SK-N-SH (cell line): ENCODE data around the gene EBF4. TPM values are rescaled to one million over a fixed set of nuclear protein-coding genes. Genes with fewer than 3 reads are reported as not detected.

ENCODE experiments used
- CTCF ChIA-PET: fragments of 300-600, 350-600 bp; formaldehyde crosslinking; extraction: SDS; loops from one replicate; lab custom pipeline; 2021; lab: Yijun Ruan, JAX
- POLR2A ChIA-PET: fragments of 350-600 bp; sonication (Branson Sonifier 250); formaldehyde crosslinking; extraction: SDS; loops from one replicate; lab custom pipeline; 2020; ENCODE audit warnings: antibody characterized with exemption, inconsistent platforms; lab: Yijun Ruan, JAX
- DNase-seq: peaks from one replicate; pipeline ENCODE4 v3.0.0; 2012
- H2AFZ ChIP-seq: fragments of 200-600 bp; sonication (generic); 2 replicates; pipeline ENCODE4 v1.8.1; 2016; ENCODE audit warnings: antibody characterized with exemption, mild to moderate bottlenecking, low read depth
- H3F3A ChIP-seq: fragments of 200-600 bp; sonication (generic); replicated peaks from 2 replicates; pipeline ENCODE3; 2016; ENCODE audit warnings: antibody characterized with exemption, mild to moderate bottlenecking; ENCODE audit not compliant: insufficient read depth
- H3K27ac ChIP-seq, 2 experiments: fragments of 200-500 bp in 1 of 2; fragments of 200-600 bp in 1 of 2; sonication (Bioruptor generic) in 1 of 2; sonication (generic), shearing (Covaris generic) in 1 of 2; 2 replicates each; pipeline versions ENCODE4 v1.5.1 to v1.6.1; 2014 to 2016; ENCODE audit warnings: low read depth in 2 of 2, inconsistent platforms in 1 of 2, low read length in 1 of 2, mild to moderate bottlenecking in 1 of 2, mixed read lengths in 1 of 2
- H3K27me3 ChIP-seq: fragments of 200-600 bp; sonication (generic), shearing (Covaris generic); 2 replicates; pipeline ENCODE4 v1.6.1; 2016; ENCODE audit warnings: mixed run types; ENCODE audit not compliant: insufficient read depth
- H3K36me3 ChIP-seq, 2 experiments: fragments of 200-500 bp in 1 of 2; fragments of 200-600 bp in 1 of 2; sonication (Bioruptor generic) in 1 of 2; sonication (generic) in 1 of 2; replicated peaks in 1 of 2; 2 replicates each; pipeline versions ENCODE3 to v1.5.1; 2014 to 2016; ENCODE audit warnings: low read length in 1 of 2, mild to moderate bottlenecking in 1 of 2; ENCODE audit not compliant: insufficient read depth in 2 of 2, control insufficient read depth in 1 of 2
- H3K4me1 ChIP-seq, 2 experiments: fragments of 200-500 bp in 1 of 2; fragments of 200-600 bp in 1 of 2; sonication (Bioruptor generic) in 1 of 2; sonication (generic), shearing (Covaris generic) in 1 of 2; 2 replicates each; pipeline versions ENCODE4 v1.5.1 to v1.6.1; 2014 to 2016; ENCODE audit warnings: low read depth in 1 of 2, low read length in 1 of 2, mixed run types in 1 of 2; ENCODE audit not compliant: insufficient read depth in 2 of 2, control insufficient read depth in 1 of 2
- H3K4me2 ChIP-seq: fragments of 200-600 bp; sonication (generic), shearing (Covaris generic); 2 replicates; pipeline ENCODE4 v1.6.1; 2017; ENCODE audit warnings: mixed run types
- H3K4me3 ChIP-seq, 2 experiments: fragments of 200-500 bp in 1 of 2; fragments of 200-600 bp in 1 of 2; sonication (Bioruptor generic) in 1 of 2; sonication (generic), shearing (Covaris generic) in 1 of 2; 2 replicates each; pipeline versions ENCODE4 v1.5.1 to v1.8.1; 2014 to 2016; ENCODE audit warnings: low read depth in 2 of 2, inconsistent platforms in 1 of 2, low read length in 1 of 2, mild to moderate bottlenecking in 1 of 2, mixed read lengths in 1 of 2, moderate library complexity in 1 of 2
- H3K79me2 ChIP-seq: fragments of 200-600 bp; sonication (generic); 2 replicates; pipeline ENCODE4 v1.8.1; 2017; ENCODE audit warnings: mild to moderate bottlenecking; ENCODE audit not compliant: insufficient read depth
- H3K9ac ChIP-seq: fragments of 200-600 bp; sonication (generic); 2 replicates; pipeline ENCODE4 v1.6.1; 2017; ENCODE audit warnings: mixed run types
- H3K9me2 ChIP-seq: fragments of 200-600 bp; sonication (generic); 2 replicates; pipeline ENCODE4 v1.6.1; 2017; ENCODE audit warnings: mixed run types
- H3K9me3 ChIP-seq: fragments of 200-600 bp; sonication (generic); 2 replicates; pipeline ENCODE4 v1.6.1; 2017; ENCODE audit warnings: mixed run types, mild to moderate bottlenecking, moderate library complexity
- H4K20me1 ChIP-seq: fragments of 200-600 bp; sonication (generic); 2 replicates; pipeline ENCODE4 v1.6.1; 2017; ENCODE audit warnings: mild to moderate bottlenecking, mixed run types; ENCODE audit not compliant: insufficient read depth
- ELF1 ChIP-seq: IDR thresholded peaks from 2 replicates; pipeline ENCODE4 v1.4.0; 2012
- EZH2phosphoT487 ChIP-seq: fragments of 200-600 bp; sonication (generic); IDR thresholded peaks from 2 replicates; pipeline ENCODE4 v1.6.1; 2017; ENCODE audit warnings: low read depth, mixed run types, mild to moderate bottlenecking, antibody characterized with exemption, moderate library complexity, borderline replicate concordance
- FOXM1 ChIP-seq: IDR thresholded peaks from 2 replicates; pipeline ENCODE4 v1.4.0; 2012; ENCODE audit warnings: low read depth, mild to moderate bottlenecking
- MAX ChIP-seq: IDR thresholded peaks from 2 replicates; pipeline ENCODE4 v1.4.0; 2012; ENCODE audit warnings: low read depth
- NRF1 ChIP-seq: IDR thresholded peaks from 2 replicates; pipeline ENCODE4 v1.6.1; 2012; ENCODE audit warnings: low read depth, mild to moderate bottlenecking, low read length
- PBX3 ChIP-seq: IDR thresholded peaks from 2 replicates; pipeline ENCODE4; 2012
- RFX5 ChIP-seq: IDR thresholded peaks from 2 replicates; pipeline ENCODE4 v1.6.1; 2012; ENCODE audit warnings: mild to moderate bottlenecking, improper control_type of control experiment, low read length
- RXRA ChIP-seq: IDR thresholded peaks from 2 replicates; pipeline ENCODE4 v1.4.0; 2012; ENCODE audit warnings: low read depth, mild to moderate bottlenecking, borderline replicate concordance
- TEAD4 ChIP-seq: IDR thresholded peaks from 2 replicates; pipeline ENCODE4 v1.4.0; 2012; ENCODE audit warnings: mild to moderate bottlenecking, borderline replicate concordance; ENCODE audit not compliant: insufficient read depth
- WGBS: methylation state at CpG from one replicate; pipeline ENCODE4 v1.1.6; 2017; ENCODE audit warnings: low lambda C conversion rate; 5-methylcytosine and 5-hydroxymethylcytosine counted together
- polyA plus RNA-seq, 3 experiments: library from polyadenylated mRNA; depleted of rRNA; stranded (reverse); fragments of >200 nt; gene quantifications; 2 replicates each; pipeline ENCODE4 v1.2.3, GENCODE V29; 2012

The EBF4 gene
- polyA plus RNA-seq, 1 of the 3 experiments (the other 2 are of a cell fraction), result 20.6 TPM

GRCh38 chr20:2697768-2698167 is 5.2 kb downstream of the EBF4 start:
- peak overlapping the region in 1 of 2 experiments; percentile 18; a peak in 1 of 4 replicates for H3K27ac ChIP-seq
- no peaks in the 10 kb centered on the region for H3K36me3 ChIP-seq
- no peak overlapping the region for H3K4me2 ChIP-seq
- no peaks in the 10 kb centered on the region for H3K9me3 ChIP-seq
- no peaks in the 10 kb centered on the region for H3K9me2 ChIP-seq
- POLR2A ChIA-PET, result interaction anchor here (0.6 kb wide), 1 partner anchor 318 kb away, joined by 3 read pairs; no protein-coding TSS in a partner anchor
- TF ChIP-seq NRF1 (no peak), MAX (no peak), EZH2phosphoT487 (no peak), RFX5 (no peak), ELF1 (no peak), PBX3 (no peak)
- TF ChIP-seq, all 33 proteins: peak for 0
- no peak overlapping the region for H3K4me3 ChIP-seq
- CTCF ChIA-PET, result interaction anchor here (1.1 to 1.4 kb wide), 2 partner anchors 9 to 155 kb away, joined by 3 to 6 read pairs; no protein-coding TSS in a partner anchor
- H4K20me1 ChIP-seq, result peaks cover 7% of the 10 kb centered on the region; the same call in 1 of the 2 replicates
- H2AFZ ChIP-seq, result no peak overlapping the region
- H3F3A ChIP-seq, result no peaks in the 10 kb centered on the region
- peak; percentile 52 for DNase-seq
- no peaks in the 10 kb centered on the region; the same call in 1 of the 2 replicates for H3K79me2 ChIP-seq
- 75% methylated on average over 2 of the region's 3 CpGs for WGBS
- no peak overlapping the region for H3K9ac ChIP-seq
- peaks cover 0 to 40% of the 10 kb centered on the region in 2 experiments; a peak in 1 of 4 replicates for H3K4me1 ChIP-seq
- H3K27me3 ChIP-seq, result no peaks in the 10 kb centered on the region

GRCh38 chr20:2698186-2698817 is 5.7 kb downstream of the EBF4 start:
- WGBS, result 72% methylated on average over 4 of the region's 4 CpGs
- Histone ChIP-seq H4K20me1 (peaks cover 7% of the 10 kb centered on the region; the same call in 1 of the 2 replicates), H3K27me3 (no peaks in the 10 kb centered on the region), H3K4me2 (no peak overlapping the region), H3K4me1 (peaks cover 0 to 40% of the 10 kb centered on the region in 2 experiments; a peak in 1 of 4 replicates), H3K27ac (peak overlapping the region in 1 of 2 experiments; percentile 18; a peak in 1 of 4 replicates), H3K9me3 (no peaks in the 10 kb centered on the region), H3F3A (no peaks in the 10 kb centered on the region), H3K9me2 (no peaks in the 10 kb centered on the region), H3K79me2 (no peaks in the 10 kb centered on the region; the same call in 1 of the 2 replicates), H3K9ac (no peak overlapping the region), H2AFZ (no peak overlapping the region), H3K36me3 (no peaks in the 10 kb centered on the region), H3K4me3 (no peak overlapping the region)
- ChIA-PET CTCF (interaction anchor here (1.1 to 1.4 kb wide), 2 partner anchors 9 to 154 kb away, joined by 3 to 6 read pairs; no protein-coding TSS in a partner anchor), POLR2A (interaction anchor here (0.6 kb wide), 1 partner anchor 317 kb away, joined by 3 read pairs; no protein-coding TSS in a partner anchor)
- DNase-seq, result peak; percentile 30
- TF ChIP-seq EZH2phosphoT487, result no peak
- TF ChIP-seq NRF1, result no peak
- TF ChIP-seq MAX, result no peak
- no peak for TF ChIP-seq RXRA
- TF ChIP-seq PBX3, result no peak
- no peak for TF ChIP-seq FOXM1
- no peak for TF ChIP-seq TEAD4
